ENCODE results near the gene ITM2A.

GRCh38 chrX:79371101-79371500, 4.0 kb upstream of the ITM2A start:
- TF ChIP-seq CTCF (IDR thresholded peaks at IDR 0.05) (no peak), EZH2 (IDR thresholded peaks at IDR 0.05; ENCODE audit: borderline replicate concordance, insufficient read depth, low read depth, low read length, poor library complexity, severe bottlenecking) (no peak)
